NCI-H526 treated with DMSO at 0.1 percent for 48 hours (cell line): ENCODE data around the gene SPTBN1.
A peak's percentile ranks its signal among the peaks of the same experiment; 100 is the strongest.

ENCODE experiments used
- DNase-seq: peaks from one replicate; lab custom pipeline; 2025; lab: John Stamatoyannopoulos, UW

SPTBN1 gene

GRCh38 chr2:54704688-54705605 is 248.8 kb downstream of the SPTBN1 start:
- peak; percentile 45 for DNase-seq

GRCh38 chr2:54706622-54707021 is 250.5 kb downstream of the SPTBN1 start:
- DNase-seq, result no peak

- DNase-seq, result peak; percentile 53
Observed at GRCh38 chr2:54708584-54709335, 252.6 kb downstream of the SPTBN1 start.

GRCh38 chr2:54709336-54709809 is 253.2 kb downstream of the SPTBN1 start:
- peak; percentile 46 for DNase-seq

- no peak for DNase-seq
Observed at GRCh38 chr2:54710216-54710615, 254.1 kb downstream of the SPTBN1 start.

GRCh38 chr2:54712516-54712915 is 256.4 kb downstream of the SPTBN1 start:
- DNase-seq, result no peak

- DNase-seq, result no peak
Observed at GRCh38 chr2:54714996-54715395, 258.9 kb downstream of the SPTBN1 start.

GRCh38 chr2:54716375-54716774 is 260.2 kb downstream of the SPTBN1 start:
- no peak for DNase-seq

GRCh38 chr2:54720563-54720962 is 264.4 kb downstream of the SPTBN1 start:
- DNase-seq, result no peak
